OCI-LY7 (cell line): ENCODE results near the gene MINDY4. TPM values are rescaled to one million over a fixed set of nuclear protein-coding genes. Genes with fewer than 3 reads are reported as not detected.

ENCODE experiments used
- BruUV-seq: library from RNA; stranded (reverse); fragments of 400-500 nt; replicated peaks from 2 replicates; lab custom pipeline; 2021; lab: Mats Ljungman, UMichigan
- CTCF ChIA-PET: fragments of 300-600 bp; sonication (Branson Sonifier 250); formaldehyde crosslinking; loops from one replicate; lab custom pipeline; 2022; ENCODE audit warnings: antibody characterized with exemption; ENCODE audit not compliant: unreplicated experiment; lab: Charles Lee
- POLR2A ChIA-PET: fragments of 300-600 bp; sonication (Branson Sonifier 250); formaldehyde crosslinking; loops from one replicate; lab custom pipeline; 2022; ENCODE audit warnings: antibody characterized with exemption; lab: Charles Lee
- DNase-seq: peaks from one replicate; pipeline ENCODE4 v3.0.0-alpha.2; 2015; ENCODE audit warnings: low spot score
- H2AFZ ChIP-seq: fragments of 200-600 bp; sonication (generic), shearing (Covaris generic); 2 replicates; pipeline ENCODE4 v1.6.1; 2014; ENCODE audit warnings: mild to moderate bottlenecking, antibody characterized with exemption, low read length, moderate library complexity
- H3K27ac ChIP-seq: fragments of 200-600 bp; sonication (generic); 2 replicates; pipeline ENCODE4 v1.5.1; 2014; ENCODE audit warnings: mixed run types, low read depth, mild to moderate bottlenecking, moderate library complexity, low read length, inconsistent platforms; ENCODE audit not compliant: poor library complexity, severe bottlenecking
- H3K36me3 ChIP-seq: fragments of 200-600 bp; sonication (generic); 2 replicates; pipeline ENCODE4 v1.6.1; 2014; ENCODE audit warnings: mild to moderate bottlenecking, antibody characterized with exemption, low read length, moderate library complexity, mixed read lengths; ENCODE audit not compliant: insufficient read depth
- H3K4me1 ChIP-seq: fragments of 200-600 bp; sonication (generic); 2 replicates; pipeline ENCODE4 v1.5.1; 2014; ENCODE audit warnings: mild to moderate bottlenecking, low read length; ENCODE audit not compliant: insufficient read depth, poor library complexity, severe bottlenecking
- H3K4me2 ChIP-seq: fragments of 200-600 bp; sonication (generic); 2 replicates; pipeline ENCODE4 v1.6.1; 2014; ENCODE audit warnings: mild to moderate bottlenecking, low read length
- H3K4me3 ChIP-seq: fragments of 200-600 bp; sonication (generic); 2 replicates; pipeline ENCODE4 v1.5.1; 2014; ENCODE audit warnings: mild to moderate bottlenecking, low read depth, low read length; ENCODE audit not compliant: poor library complexity, severe bottlenecking
- H3K79me2 ChIP-seq: fragments of 200-600 bp; sonication (generic); 2 replicates; pipeline ENCODE4 v1.6.1; 2016; ENCODE audit warnings: low read depth, mild to moderate bottlenecking, low read length, moderate library complexity, mixed read lengths; ENCODE audit not compliant: insufficient read depth
- H3K9me2 ChIP-seq: fragments of 200-600 bp; sonication (generic); 2 replicates; pipeline ENCODE4 v1.6.1; 2016; ENCODE audit warnings: mild to moderate bottlenecking, low read length, mixed read lengths; ENCODE audit not compliant: insufficient read depth
- H3K9me3 ChIP-seq: fragments of 200-600 bp; sonication (generic); 2 replicates; pipeline ENCODE4 v1.6.1; 2014; ENCODE audit warnings: mild to moderate bottlenecking, mixed run types, low read length, mixed read lengths
- H4K20me1 ChIP-seq: fragments of 200-600 bp; sonication (generic); 2 replicates; pipeline ENCODE4 v1.6.1; 2014; ENCODE audit warnings: mild to moderate bottlenecking, antibody characterized with exemption, low read length, moderate library complexity, mixed read lengths; ENCODE audit not compliant: insufficient read depth
- CTCF ChIP-seq: fragments of 200-600 bp; sonication (generic); conservative IDR thresholded peaks from 2 replicates; pipeline ENCODE4 v1.5.1; 2014; ENCODE audit warnings: mild to moderate bottlenecking, antibody characterized with exemption, low read length, moderate library complexity, mixed read lengths
- EZH2phosphoT487 ChIP-seq: fragments of 200-600 bp; sonication (generic); IDR thresholded peaks from 2 replicates; pipeline ENCODE4 v1.6.1; 2018; ENCODE audit warnings: low read depth, borderline replicate concordance, mild to moderate bottlenecking, mixed run types, antibody characterized with exemption, low read length, moderate library complexity, mixed read lengths
- intact Hi-C: fragments of 100-400 bp; cut with micrococcal nuclease; formaldehyde crosslinking; loops from one replicate; pipeline ENCODE4 v1.10.0; 2022; ENCODE audit not compliant: unreplicated experiment
- total RNA-seq, 2 experiments: library from RNA; depleted of rRNA in 1 of 2; stranded (reverse); fragments of >200 nt in 1 of 2; shearing (Covaris generic) in 1 of 2; gene quantifications; 2 replicates each; pipeline ENCODE4 v1.2.3, GENCODE V29; 2014 to 2022

Gene MINDY4
- total RNA-seq, 2 experiments from 2014 or later: 0.86 TPM; not detected in 1

GRCh38 chr7:30912731-30912985 is 141.4 kb downstream of the MINDY4 start:
- Histone ChIP-seq H3K27ac (no peak overlapping the region), H3K4me3 (no peak overlapping the region), H4K20me1 (no peaks in the 10 kb centered on the region), H2AFZ (no peak overlapping the region), H3K9me2 (no peaks in the 10 kb centered on the region), H3K4me2 (no peak overlapping the region), H3K79me2 (no peaks in the 10 kb centered on the region), H3K4me1 (no peaks in the 10 kb centered on the region), H3K36me3 (no peaks in the 10 kb centered on the region), H3K9me3 (no peaks in the 10 kb centered on the region)
- DNase-seq: no peak
- TF ChIP-seq CTCF (no peak), EZH2phosphoT487 (no peak)
- intact Hi-C loops: no loop called here
- CTCF ChIA-PET: no interaction called here
- no TSS peak for BruUV-seq
- POLR2A ChIA-PET: no interaction called here

DNA sequence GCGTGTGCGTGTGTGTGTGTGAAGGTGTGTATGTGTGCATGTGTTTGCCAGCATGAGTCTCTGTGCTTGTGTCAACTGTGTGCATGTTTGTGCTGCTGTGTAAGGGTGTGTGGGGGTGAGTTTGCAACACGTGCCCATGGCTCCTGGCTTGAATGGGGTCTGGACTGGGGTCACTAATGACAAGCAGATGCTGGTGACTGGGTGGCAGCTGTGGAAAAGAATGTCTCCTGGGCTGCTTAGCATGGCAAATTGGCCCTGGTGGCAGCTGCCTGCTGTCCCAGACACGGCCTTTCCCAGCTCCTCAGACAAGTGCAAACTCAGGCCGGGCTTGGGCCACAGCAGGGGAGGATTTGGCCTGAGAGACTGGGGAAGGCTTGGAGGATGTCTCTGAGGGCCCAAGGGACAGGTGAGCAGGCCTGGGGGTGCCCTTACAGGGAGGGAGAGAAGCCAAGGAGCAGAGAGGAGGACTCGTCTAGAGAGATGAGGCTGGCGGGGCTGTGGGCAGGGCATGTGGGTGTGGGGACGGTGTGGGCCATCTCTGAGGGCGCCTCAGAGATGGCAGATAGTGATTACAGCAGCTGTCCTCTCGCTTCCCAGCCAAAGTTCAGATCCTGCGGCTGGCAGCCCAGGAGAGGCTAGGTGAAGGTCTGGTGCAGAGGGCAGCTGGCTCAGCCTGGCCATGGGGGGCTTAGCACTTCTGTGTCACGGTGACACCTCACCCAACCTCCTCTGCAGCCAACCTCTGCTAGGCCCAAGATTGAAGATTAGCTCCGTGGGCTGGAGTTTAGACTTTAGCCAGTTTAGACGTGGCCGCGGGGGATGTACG is 142.0 kb downstream of the MINDY4 start:
- Histone ChIP-seq H3K79me2 (no peaks in the 10 kb centered on the region), H3K27ac (no peak overlapping the region), H3K36me3 (no peaks in the 10 kb centered on the region), H3K9me2 (no peaks in the 10 kb centered on the region), H4K20me1 (no peaks in the 10 kb centered on the region), H3K9me3 (no peaks in the 10 kb centered on the region), H3K4me2 (no peak overlapping the region), H3K4me3 (no peak overlapping the region), H2AFZ (no peak overlapping the region), H3K4me1 (no peaks in the 10 kb centered on the region)
- intact Hi-C loops: no loop called here
- ChIA-PET POLR2A (no interaction called here), CTCF (no interaction called here)
- no peak for DNase-seq
- no peak for TF ChIP-seq EZH2phosphoT487
- TF ChIP-seq CTCF: no peak
- BruUV-seq: no TSS peak

DNA sequence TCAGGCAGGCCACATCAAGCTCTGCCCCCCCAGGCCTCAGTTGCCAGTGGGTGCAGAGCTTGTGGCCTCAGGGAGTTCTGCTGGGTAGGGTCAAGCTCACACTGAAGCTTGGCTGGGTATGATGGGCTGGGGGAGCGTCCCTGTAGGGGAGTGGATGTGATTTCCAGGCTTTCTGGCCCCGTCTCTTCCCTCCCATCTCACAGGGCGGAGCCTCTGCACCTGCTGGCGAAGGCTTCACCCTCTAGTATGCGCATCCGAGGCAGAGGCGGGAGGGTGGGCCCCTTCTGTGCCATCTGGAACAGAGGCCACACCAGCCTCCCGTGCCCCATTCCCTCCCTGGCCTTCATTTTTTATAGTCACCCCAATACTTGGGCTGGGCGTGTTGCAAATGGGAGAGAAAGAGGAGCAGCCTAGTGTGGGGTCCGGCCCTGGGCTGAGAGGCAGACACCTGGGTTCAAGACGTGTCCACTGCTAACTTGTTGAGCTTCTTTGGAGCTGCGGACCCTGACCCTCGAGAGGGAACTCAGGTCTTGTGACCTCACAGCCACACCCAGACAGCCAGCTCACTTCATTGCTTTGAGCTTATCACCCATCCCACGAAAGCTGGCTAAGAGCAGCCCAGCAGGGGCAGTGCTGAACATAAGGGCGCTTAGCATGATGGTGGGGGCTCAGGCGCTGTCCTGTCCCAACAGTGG is 142.8 kb downstream of the MINDY4 start:
- Histone ChIP-seq H3K9me3 (no peaks in the 10 kb centered on the region), H3K4me2 (no peak overlapping the region), H3K4me3 (no peak overlapping the region), H2AFZ (no peak overlapping the region), H3K79me2 (no peaks in the 10 kb centered on the region), H3K36me3 (no peaks in the 10 kb centered on the region), H3K27ac (no peak overlapping the region), H4K20me1 (no peaks in the 10 kb centered on the region), H3K9me2 (no peaks in the 10 kb centered on the region), H3K4me1 (no peaks in the 10 kb centered on the region)
- intact Hi-C loops: no loop called here
- ChIA-PET CTCF (no interaction called here), POLR2A (no interaction called here)
- no TSS peak for BruUV-seq
- no peak for DNase-seq
- no peak for TF ChIP-seq EZH2phosphoT487
- no peak for TF ChIP-seq CTCF
